HEK293T (cell line): ENCODE measurements around the gene EML6.

Source experiments
- CTCF ChIA-PET: fragments of 350-600 bp; formaldehyde crosslinking; extraction: SDS; loops from one replicate; lab custom pipeline; 2021; ENCODE audit warnings: antibody characterized with exemption, inconsistent platforms; lab: Yijun Ruan, JAX
- POLR2A ChIA-PET: fragments of 350-600 bp; formaldehyde crosslinking; extraction: SDS; loops from one replicate; lab custom pipeline; 2020; ENCODE audit warnings: antibody characterized with exemption, inconsistent platforms; lab: Yijun Ruan, JAX
- DNase-seq: peaks from one replicate; pipeline ENCODE4 v3.0.0; 2012; ENCODE audit warnings: mixed read lengths; ENCODE audit errors: extremely low spot score
- ARNT ChIP-seq: fragments of 450-650 bp; IDR thresholded peaks from 2 replicates; pipeline ENCODE4 v1.6.1; 2017; ENCODE audit warnings: mild to moderate bottlenecking
- BHLHE40 ChIP-seq: fragments of 450-650 bp; IDR thresholded peaks from 2 replicates; pipeline ENCODE4 v1.6.1; 2016; ENCODE audit warnings: mild to moderate bottlenecking, moderate library complexity, borderline replicate concordance
- CTBP1 ChIP-seq: fragments of 450-650 bp; IDR thresholded peaks from 2 replicates; pipeline ENCODE4 v1.6.1; 2016; ENCODE audit warnings: borderline replicate concordance
- ELF4 ChIP-seq: fragments of 450-650 bp; IDR thresholded peaks from 2 replicates; pipeline ENCODE4 v1.6.1; 2017; ENCODE audit warnings: antibody characterized with exemption
- FOXA1 ChIP-seq: fragments of 450-650 bp; IDR thresholded peaks from 2 replicates; pipeline ENCODE4 v1.6.1; 2016; ENCODE audit warnings: mild to moderate bottlenecking
- FOXK2 ChIP-seq: fragments of 450-650 bp; IDR thresholded peaks from 2 replicates; pipeline ENCODE4 v1.6.1; 2016; ENCODE audit warnings: mild to moderate bottlenecking
- FOXM1 ChIP-seq: fragments of 450-650 bp; IDR thresholded peaks from 2 replicates; pipeline ENCODE4 v1.6.1; 2017; ENCODE audit warnings: mild to moderate bottlenecking, borderline replicate concordance
- HDGF ChIP-seq: fragments of 450-650 bp; IDR thresholded peaks from 2 replicates; pipeline ENCODE4 v1.6.1; 2017; ENCODE audit warnings: antibody characterized with exemption, borderline replicate concordance
- L3MBTL2 ChIP-seq: fragments of 450-650 bp; conservative IDR thresholded peaks from 2 replicates; pipeline ENCODE4 v1.6.1; 2016; ENCODE audit warnings: mild to moderate bottlenecking
- LEF1 ChIP-seq: fragments of 450-650 bp; IDR thresholded peaks from 2 replicates; pipeline ENCODE4 v1.6.1; 2017; ENCODE audit warnings: mild to moderate bottlenecking, borderline replicate concordance
- NFRKB ChIP-seq: fragments of 450-650 bp; IDR thresholded peaks from 2 replicates; pipeline ENCODE4 v1.6.1; 2016; ENCODE audit warnings: mild to moderate bottlenecking, moderate library complexity
- PKNOX1 ChIP-seq: fragments of 450-650 bp; IDR thresholded peaks from 2 replicates; pipeline ENCODE4 v1.6.1; 2016
- SP1 ChIP-seq: fragments of 450-650 bp; IDR thresholded peaks from 2 replicates; pipeline ENCODE4 v1.6.1; 2017
- SUZ12 ChIP-seq: fragments of 450-650 bp; IDR thresholded peaks from 2 replicates; pipeline ENCODE4 v1.6.1; 2016; ENCODE audit warnings: mild to moderate bottlenecking
- TARDBP ChIP-seq: fragments of 450-650 bp; IDR thresholded peaks from 2 replicates; pipeline ENCODE4 v1.6.1; 2016
- ZNF384 ChIP-seq: fragments of 450-650 bp; IDR thresholded peaks from 2 replicates; pipeline ENCODE4 v1.6.1; 2016

The EML6 gene

GRCh38 chr2:54768772-54769428, 45.4 kb downstream of the EML6 start:
- ChIA-PET CTCF (no interaction called here), POLR2A (no interaction called here)
- no peak for DNase-seq
- no peak for TF ChIP-seq FOXK2

GRCh38 chr2:54770211-54770610, 46.7 kb downstream of the EML6 start:
- TF ChIP-seq LEF1: no peak
- TF ChIP-seq FOXA1: no peak
- no peak for TF ChIP-seq FOXM1
- no peak for TF ChIP-seq ELF4
- TF ChIP-seq SP1: no peak
- TF ChIP-seq ARNT: no peak
- no peak for TF ChIP-seq SUZ12
- no peak for TF ChIP-seq BHLHE40
- CTCF ChIA-PET: interaction anchor here (0.6 kb wide), 1 partner anchor 360 kb away, joined by 3 read pairs; no protein-coding TSS in a partner anchor
- POLR2A ChIA-PET: no interaction called here
- DNase-seq: no peak

- no peak for TF ChIP-seq CTBP1
- TF ChIP-seq LEF1: no peak
- no peak for TF ChIP-seq NFRKB
- no peak for TF ChIP-seq ELF4
- TF ChIP-seq FOXA1: no peak
- no peak for TF ChIP-seq L3MBTL2
- no peak for TF ChIP-seq SP1
- TF ChIP-seq TARDBP: no peak
- no peak for TF ChIP-seq FOXM1
- no peak for TF ChIP-seq ZNF384
- TF ChIP-seq SUZ12: no peak
- TF ChIP-seq FOXK2: no peak
- CTCF ChIA-PET: interaction anchor here (0.6 kb wide), 1 partner anchor 361 kb away, joined by 3 read pairs; no protein-coding TSS in a partner anchor
- POLR2A ChIA-PET: no interaction called here
- no peak for DNase-seq
These were observed 47.2 kb downstream of the EML6 start for GRCh38 chr2:54770676-54771075.

GRCh38 chr2:54771166-54771885, 47.9 kb downstream of the EML6 start:
- ChIA-PET CTCF (interaction anchor here (0.6 kb wide), 1 partner anchor 361 kb away, joined by 3 read pairs; no protein-coding TSS in a partner anchor), POLR2A (no interaction called here)
- no peak for DNase-seq
- TF ChIP-seq L3MBTL2 (no peak), CTBP1 (no peak), ARNT (no peak), SUZ12 (no peak), LEF1 (no peak), FOXM1 (no peak), NFRKB (no peak), TARDBP (no peak), BHLHE40 (no peak), PKNOX1 (no peak), FOXK2 (no peak), ELF4 (no peak), HDGF (no peak), ZNF384 (no peak), SP1 (no peak), FOXA1 (no peak)

GRCh38 chr2:54772110-54772509, 48.6 kb downstream of the EML6 start:
- ChIA-PET CTCF (interaction anchor here (1.3 kb wide), 1 partner anchor 67 kb away, joined by 4 read pairs; no protein-coding TSS in a partner anchor), POLR2A (no interaction called here)
- no peak for DNase-seq
- TF ChIP-seq PKNOX1 (no peak), SP1 (no peak), ELF4 (no peak)

GRCh38 chr2:54772531-54772930, 49.1 kb downstream of the EML6 start:
- no peak for DNase-seq
- CTCF ChIA-PET: interaction anchor here (1.3 kb wide), 1 partner anchor 66 kb away, joined by 4 read pairs; no protein-coding TSS in a partner anchor
- no peak for TF ChIP-seq SP1
- no peak for TF ChIP-seq ELF4
- no peak for TF ChIP-seq ARNT
- POLR2A ChIA-PET: no interaction called here

GRCh38 chr2:54773233-54773632, 49.8 kb downstream of the EML6 start:
- CTCF ChIA-PET: interaction anchor here (0.6 to 1.3 kb wide), 2 partner anchors 66 to 126 kb away, joined by 3 to 4 read pairs; no protein-coding TSS in a partner anchor
- TF ChIP-seq SP1 (no peak), SUZ12 (no peak), L3MBTL2 (no peak), CTBP1 (no peak), PKNOX1 (no peak), ZNF384 (no peak), FOXM1 (no peak), NFRKB (no peak), FOXA1 (no peak), BHLHE40 (no peak), ELF4 (no peak), LEF1 (no peak), TARDBP (no peak), FOXK2 (no peak), ARNT (no peak), HDGF (no peak)
- no peak for DNase-seq
- POLR2A ChIA-PET: no interaction called here
